ENCODE measurements around the gene NIPAL4. TPM values are rescaled to one million over a fixed set of nuclear protein-coding genes. Genes with fewer than 3 reads are reported as not detected.
"Not testable (repeated sequence)": the region's sequence is repeated elsewhere in the genome, so short reads cannot be mapped to it uniquely, and the experiment has no call there.

NIPAL4 gene
- 3.3 TPM for polyA plus RNA-seq (2013, experiment 1 of 2)
- polyA plus RNA-seq (2013, experiment 2 of 2): 2.3 TPM

DNA sequence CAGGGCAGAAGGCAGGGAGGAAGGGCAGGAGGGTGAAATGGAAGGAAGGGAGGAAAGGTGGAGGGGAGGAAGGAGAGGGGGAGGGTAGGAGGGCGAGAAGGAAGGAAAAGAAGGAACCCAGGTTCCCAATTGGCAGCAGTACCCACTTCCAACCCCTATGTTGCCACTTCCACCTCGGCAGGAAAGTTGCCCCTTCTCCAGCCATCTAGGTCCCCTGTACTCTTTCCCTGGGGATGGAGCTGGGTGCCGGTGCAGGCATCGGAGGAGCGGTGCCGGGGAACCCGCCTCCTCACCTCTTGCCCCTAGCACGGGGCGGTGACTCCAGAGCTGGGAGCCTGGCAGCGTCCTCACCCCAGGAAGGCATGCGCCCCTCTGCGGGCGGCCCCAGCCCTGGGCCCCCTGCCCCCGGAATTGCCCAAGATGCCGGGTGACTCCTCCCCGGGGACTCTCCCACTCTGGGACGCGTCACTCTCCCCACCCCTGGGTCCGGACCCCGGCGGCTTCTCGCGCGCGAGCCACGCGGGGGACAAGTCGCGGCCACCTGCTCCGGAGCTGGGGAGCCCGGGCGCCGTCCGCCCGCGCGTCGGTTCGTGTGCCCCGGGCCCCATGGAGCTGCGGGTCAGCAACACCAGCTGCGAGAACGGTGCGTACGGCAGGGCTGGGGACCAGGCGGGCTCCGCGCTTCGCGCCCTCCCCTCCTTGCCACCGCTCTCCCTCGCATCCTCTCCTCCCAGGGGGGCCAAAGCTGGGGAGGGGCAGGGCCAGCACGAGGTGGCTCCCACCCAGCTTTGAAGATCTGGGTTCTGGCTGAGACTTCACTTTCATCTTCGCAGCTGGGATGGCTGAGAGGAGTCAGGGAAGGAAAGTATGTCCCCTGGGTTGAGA, at the start of gene NIPAL4:
Gene NIPAL4, plus strand, starts transcription at position 499 of the 885 bp plus-strand sequence. Its CDS starts 108 bp downstream, at position 607.
- Histone ChIP-seq H3K4me1 (ENCODE audit: control insufficient read depth, insufficient read depth, low read length, poor library complexity, severe bottlenecking) (peaks cover 28% of the 10 kb centered on the region), H3K36me3 (ENCODE audit: control insufficient read depth, insufficient read depth, low read length) (no peaks in the 10 kb centered on the region), H3K27ac (ENCODE audit: low read depth, low read length, severe bottlenecking) (no peak within 1 kb of the TSS), H3K4me3 (ENCODE audit: extremely low read depth, insufficient read depth, low read length, poor library complexity, severe bottlenecking) (peak within 1 kb of the TSS; percentile 45), H3K9me3 (ENCODE audit: control insufficient read depth, low read length) (no peaks in the 10 kb centered on the region)
- 1% methylated on average over 21 to 25 of the region's 54 CpGs for WGBS, 2 experiments (ENCODE audit: insufficient coverage in 2 of 2)

- no peak overlapping the region for H3K27ac ChIP-seq (ENCODE audit: low read depth, low read length, severe bottlenecking)
- H3K36me3 ChIP-seq (ENCODE audit: control insufficient read depth, insufficient read depth, low read length): no peaks in the 10 kb centered on the region
- H3K4me3 ChIP-seq (ENCODE audit: extremely low read depth, insufficient read depth, low read length, poor library complexity, severe bottlenecking): no peak overlapping the region
- peaks cover 9% of the 10 kb centered on the region for H3K9me3 ChIP-seq (ENCODE audit: control insufficient read depth, low read length)
- H3K4me1 ChIP-seq (ENCODE audit: control insufficient read depth, insufficient read depth, low read length, poor library complexity, severe bottlenecking): no peaks in the 10 kb centered on the region
Observed at GRCh38 chr5:157415838-157416237, 44.2 kb upstream of the NIPAL4 start.

DNA sequence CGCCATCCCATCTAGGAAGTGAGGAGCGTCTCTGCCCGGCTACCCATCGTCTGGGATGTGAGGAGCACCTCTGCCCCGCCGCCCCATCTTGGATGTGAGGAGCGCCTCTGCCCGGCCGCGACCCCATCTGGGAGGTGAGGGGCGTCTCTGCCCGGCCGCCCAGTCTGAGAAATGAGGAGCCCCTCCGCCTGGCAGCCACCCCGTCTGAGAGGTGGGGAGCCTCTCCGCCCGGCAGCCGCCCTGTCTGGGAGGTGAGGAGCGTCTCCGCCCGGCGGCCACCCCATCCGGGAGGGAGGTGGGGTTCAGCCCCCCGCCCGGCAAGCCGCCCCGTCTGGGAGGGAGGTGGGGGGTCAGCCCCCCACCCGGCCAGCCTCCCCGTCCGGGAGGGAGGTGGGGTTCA, 40.5 kb upstream of the NIPAL4 start:
- not testable (repeated sequence) for H3K4me3 ChIP-seq (ENCODE audit: extremely low read depth, insufficient read depth, low read length, poor library complexity, severe bottlenecking); H3K36me3 ChIP-seq (ENCODE audit: control insufficient read depth, insufficient read depth, low read length); H3K4me1 ChIP-seq (ENCODE audit: control insufficient read depth, insufficient read depth, low read length, poor library complexity, severe bottlenecking); H3K27ac ChIP-seq (ENCODE audit: low read depth, low read length, severe bottlenecking); H3K9me3 ChIP-seq (ENCODE audit: control insufficient read depth, low read length)
- WGBS, 2 experiments (ENCODE audit: insufficient coverage in 2 of 2): 97 to 98% methylated on average over 14 to 15 of the region's 30 CpGs

- H3K4me1 ChIP-seq (ENCODE audit: control insufficient read depth, insufficient read depth, low read length, poor library complexity, severe bottlenecking); H3K36me3 ChIP-seq (ENCODE audit: control insufficient read depth, insufficient read depth, low read length); H3K4me3 ChIP-seq (ENCODE audit: extremely low read depth, insufficient read depth, low read length, poor library complexity, severe bottlenecking); H3K9me3 ChIP-seq (ENCODE audit: control insufficient read depth, low read length); H3K27ac ChIP-seq (ENCODE audit: low read depth, low read length, severe bottlenecking): not testable (repeated sequence)
- whole genome bisulfite sequencing, 2 experiments (ENCODE audit: insufficient coverage in 2 of 2): 100% methylated on average over 2 of the region's 5 CpGs; no CpG with 5 or more reads in 1 of the 2 experiments
Observed at GRCh38 chr5:157429920-157430319, 30.1 kb upstream of the NIPAL4 start.

DNA sequence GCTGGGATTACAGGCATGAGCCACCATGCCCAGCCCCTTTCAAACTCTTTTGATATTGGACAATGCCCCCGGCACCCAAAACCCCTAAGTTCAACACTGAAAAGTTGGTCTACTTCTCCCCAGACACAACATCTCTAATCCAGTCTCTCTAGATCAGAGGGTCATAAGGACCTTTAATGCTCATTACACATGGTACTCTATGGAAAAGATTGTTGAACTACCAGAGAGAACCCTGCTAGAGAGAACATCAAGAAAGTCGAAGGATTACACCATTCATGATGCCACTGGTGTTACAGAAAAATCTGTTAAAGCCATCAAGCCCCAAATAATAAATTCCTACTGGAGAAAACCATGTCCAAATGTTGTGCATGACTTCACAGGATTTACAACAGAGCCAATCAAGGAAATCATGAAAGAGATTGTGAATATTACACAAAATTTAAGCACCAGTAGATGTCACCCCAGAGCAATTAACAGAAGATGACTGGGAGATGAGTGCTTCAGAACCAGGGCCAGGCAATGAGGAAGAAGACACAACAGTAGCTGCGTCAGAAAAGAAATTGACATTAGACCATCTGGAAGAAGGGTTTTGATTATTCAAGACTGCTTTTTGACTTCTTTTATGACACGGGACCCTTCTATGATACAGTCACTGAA, 28.3 kb upstream of the NIPAL4 start:
- WGBS, 2 experiments (ENCODE audit: insufficient coverage in 2 of 2): 20 to 50% methylated on average over 1 to 2 of the region's 4 CpGs
- no peak overlapping the region for H3K27ac ChIP-seq (ENCODE audit: low read depth, low read length, severe bottlenecking)
- H3K4me1 ChIP-seq (ENCODE audit: control insufficient read depth, insufficient read depth, low read length, poor library complexity, severe bottlenecking): no peaks in the 10 kb centered on the region

DNA sequence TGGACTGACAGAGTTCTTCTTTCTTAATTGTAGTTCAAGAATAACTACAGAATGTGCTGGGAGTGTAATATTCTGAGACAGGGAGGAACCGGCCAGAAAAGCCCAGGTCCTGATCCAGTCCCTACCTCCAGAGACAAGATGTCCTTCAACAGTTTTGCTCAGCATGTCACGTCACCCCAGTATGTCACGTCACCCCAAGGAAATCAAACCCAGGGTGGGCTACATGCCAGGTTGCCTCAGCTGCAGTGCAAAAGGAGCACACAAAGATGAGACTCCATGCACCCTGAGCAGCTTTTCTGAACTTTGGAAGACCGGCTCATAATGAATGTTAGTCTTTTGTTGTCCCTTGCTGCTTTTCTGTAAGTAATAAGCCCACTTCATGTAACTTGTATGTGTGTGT, 25.9 kb upstream of the NIPAL4 start:
- Histone ChIP-seq H3K4me1 (ENCODE audit: control insufficient read depth, insufficient read depth, low read length, poor library complexity, severe bottlenecking) (no peaks in the 10 kb centered on the region), H3K9me3 (ENCODE audit: control insufficient read depth, low read length) (no peaks in the 10 kb centered on the region), H3K27ac (ENCODE audit: low read depth, low read length, severe bottlenecking) (no peak overlapping the region), H3K4me3 (ENCODE audit: extremely low read depth, insufficient read depth, low read length, poor library complexity, severe bottlenecking) (no peak overlapping the region), H3K36me3 (ENCODE audit: control insufficient read depth, insufficient read depth, low read length) (no peaks in the 10 kb centered on the region)
- WGBS, 2 experiments (ENCODE audit: insufficient coverage in 2 of 2): 80 to 84% methylated on average over 3 of the region's 4 CpGs

More for the DNA sequence above, 28.3 kb upstream of the NIPAL4 start:
- no peaks in the 10 kb centered on the region for H3K9me3 ChIP-seq (ENCODE audit: control insufficient read depth, low read length)
- no peak overlapping the region for H3K4me3 ChIP-seq (ENCODE audit: extremely low read depth, insufficient read depth, low read length, poor library complexity, severe bottlenecking)
- H3K36me3 ChIP-seq (ENCODE audit: control insufficient read depth, insufficient read depth, low read length): no peaks in the 10 kb centered on the region

DNA sequence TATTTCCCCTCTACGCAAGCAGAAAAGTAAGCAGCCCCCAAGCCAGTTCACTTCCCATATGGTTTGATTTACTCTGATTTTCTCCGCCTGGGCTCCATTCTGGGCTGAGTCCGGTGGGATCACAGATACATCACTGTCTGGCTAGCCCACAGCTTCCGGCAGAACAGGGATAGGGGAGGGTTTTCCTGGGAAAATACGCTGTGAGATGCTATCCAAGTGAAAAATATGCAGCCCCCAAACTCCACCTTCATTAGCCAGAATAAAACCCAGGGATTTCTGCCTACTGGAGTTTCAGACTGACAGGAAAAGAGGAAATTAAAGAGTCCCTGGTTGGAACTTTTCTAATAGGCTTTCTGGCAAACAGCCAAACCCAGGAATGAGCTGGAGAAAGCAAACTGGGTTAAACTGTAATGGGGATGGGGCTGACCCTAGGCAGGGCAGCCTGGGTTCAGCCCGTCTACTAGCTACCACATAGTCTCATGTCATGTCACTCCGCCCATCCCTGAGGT, 16.9 kb upstream of the NIPAL4 start:
- Histone ChIP-seq H3K27ac (ENCODE audit: low read depth, low read length, severe bottlenecking) (peak overlapping the region; percentile 24), H3K36me3 (ENCODE audit: control insufficient read depth, insufficient read depth, low read length) (no peaks in the 10 kb centered on the region), H3K4me1 (ENCODE audit: control insufficient read depth, insufficient read depth, low read length, poor library complexity, severe bottlenecking) (no peaks in the 10 kb centered on the region), H3K9me3 (ENCODE audit: control insufficient read depth, low read length) (no peaks in the 10 kb centered on the region), H3K4me3 (ENCODE audit: extremely low read depth, insufficient read depth, low read length, poor library complexity, severe bottlenecking) (no peak overlapping the region)
- 90 to 98% methylated on average over 1 to 4 of the region's 7 CpGs for WGBS, 2 experiments (ENCODE audit: insufficient coverage in 2 of 2)

- WGBS, 2 experiments (ENCODE audit: insufficient coverage in 2 of 2): 80 to 90% methylated on average over 1 to 2 of the region's 4 CpGs
- Histone ChIP-seq H3K4me3 (ENCODE audit: extremely low read depth, insufficient read depth, low read length, poor library complexity, severe bottlenecking) (no peak overlapping the region), H3K36me3 (ENCODE audit: control insufficient read depth, insufficient read depth, low read length) (no peaks in the 10 kb centered on the region), H3K4me1 (ENCODE audit: control insufficient read depth, insufficient read depth, low read length, poor library complexity, severe bottlenecking) (no peaks in the 10 kb centered on the region), H3K27ac (ENCODE audit: low read depth, low read length, severe bottlenecking) (no peak overlapping the region), H3K9me3 (ENCODE audit: control insufficient read depth, low read length) (no peaks in the 10 kb centered on the region)
Observed at GRCh38 chr5:157444224-157444623, 15.8 kb upstream of the NIPAL4 start.

DNA sequence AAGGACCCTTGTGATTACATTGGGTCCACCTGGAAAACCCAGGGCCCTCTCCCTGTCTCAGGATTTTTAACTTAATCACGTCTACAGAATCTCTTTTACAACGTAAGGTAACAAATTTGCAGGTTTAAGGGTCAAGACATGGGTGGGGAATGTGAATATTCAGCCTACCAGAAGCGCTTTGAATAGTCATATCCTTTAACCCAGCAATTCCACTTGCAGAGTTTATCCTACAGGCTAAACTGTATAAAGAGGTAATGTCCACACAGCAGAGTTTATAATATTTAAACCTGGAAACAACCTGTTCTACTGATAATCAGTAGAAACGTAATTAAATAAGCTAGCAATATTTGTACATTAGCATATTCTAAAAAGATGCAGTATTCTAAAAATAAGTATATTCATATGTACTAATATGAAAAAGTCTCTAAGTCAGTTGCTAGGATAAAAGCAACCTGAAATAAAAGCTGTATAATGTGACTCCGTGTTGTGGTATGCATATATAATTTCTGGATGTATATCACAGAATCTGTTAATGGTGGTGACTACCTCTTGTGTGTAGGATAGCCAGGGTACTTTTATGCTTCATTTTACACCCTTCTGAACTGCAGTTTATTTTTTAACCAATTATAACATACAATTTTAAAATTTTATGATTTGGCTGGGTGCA, 14.1 kb upstream of the NIPAL4 start:
- Histone ChIP-seq H3K36me3 (ENCODE audit: control insufficient read depth, insufficient read depth, low read length) (no peaks in the 10 kb centered on the region), H3K9me3 (ENCODE audit: control insufficient read depth, low read length) (no peaks in the 10 kb centered on the region)
- WGBS, 2 experiments (ENCODE audit: insufficient coverage in 2 of 2): 100% methylated on average over 1 of the region's 5 CpGs; no CpG with 5 or more reads in 1 of the 2 experiments

GRCh38 chr5:157446412-157446935, 13.5 kb upstream of the NIPAL4 start:
- Histone ChIP-seq H3K27ac (ENCODE audit: low read depth, low read length, severe bottlenecking) (no peak overlapping the region), H3K9me3 (ENCODE audit: control insufficient read depth, low read length) (no peaks in the 10 kb centered on the region), H3K4me3 (ENCODE audit: extremely low read depth, insufficient read depth, low read length, poor library complexity, severe bottlenecking) (no peak overlapping the region), H3K36me3 (ENCODE audit: control insufficient read depth, insufficient read depth, low read length) (no peaks in the 10 kb centered on the region), H3K4me1 (ENCODE audit: control insufficient read depth, insufficient read depth, low read length, poor library complexity, severe bottlenecking) (no peaks in the 10 kb centered on the region)
- 96 to 98% methylated on average over 6 to 7 of the region's 9 CpGs for WGBS, 2 experiments (ENCODE audit: insufficient coverage in 2 of 2)

More for the DNA sequence above, 14.1 kb upstream of the NIPAL4 start:
- Histone ChIP-seq H3K4me3 (ENCODE audit: extremely low read depth, insufficient read depth, low read length, poor library complexity, severe bottlenecking) (no peak overlapping the region), H3K4me1 (ENCODE audit: control insufficient read depth, insufficient read depth, low read length, poor library complexity, severe bottlenecking) (no peaks in the 10 kb centered on the region), H3K27ac (ENCODE audit: low read depth, low read length, severe bottlenecking) (no peak overlapping the region)

Data from mesodermal cell (in vitro differentiated cells).